Astrocyte (in vitro differentiated cells and primary cell): Measurements from ENCODE around the gene SPSB3. TPM values are rescaled to one million over a fixed set of nuclear protein-coding genes. Genes with fewer than 3 reads are reported as not detected.

ENCODE experiments used
- DNase-seq: peaks from one replicate; pipeline ENCODE4 v3.0.0-alpha.2; 2010; ENCODE audit warnings: low read depth
- FAIRE-seq: peaks from 2 replicates; lab custom pipeline; 2011; peaks lifted over from hg19 to GRCh38; lab: Jason Lieb, UNC
- H2AFZ ChIP-seq: 2 replicates; pipeline ENCODE4 v1.6.0; 2012; ENCODE audit warnings: low read depth, low read length, inconsistent platforms
- H3K27ac ChIP-seq: 2 replicates; pipeline ENCODE4 v1.5.1; 2011; ENCODE audit warnings: low read depth, low read length, inconsistent platforms
- H3K27me3 ChIP-seq: 2 replicates; pipeline ENCODE4 v1.6.0; 2011; ENCODE audit warnings: low read length, inconsistent platforms; ENCODE audit not compliant: insufficient read depth
- H3K36me3 ChIP-seq: 2 replicates; pipeline ENCODE4 v1.5.1; 2011; ENCODE audit warnings: low read length, inconsistent platforms; ENCODE audit not compliant: insufficient read depth
- H3K4me1 ChIP-seq: 2 replicates; pipeline ENCODE4 v1.5.1; 2011; ENCODE audit warnings: low read length, inconsistent platforms; ENCODE audit not compliant: insufficient read depth
- H3K4me2 ChIP-seq: 2 replicates; pipeline ENCODE4 v1.6.0; 2012; ENCODE audit warnings: low read length, inconsistent platforms
- H3K4me3 ChIP-seq: 2 replicates; pipeline ENCODE4 v1.5.1; 2011; ENCODE audit warnings: low read depth, mild to moderate bottlenecking, low read length, inconsistent platforms; ENCODE audit not compliant: insufficient read depth
- H3K79me2 ChIP-seq: 2 replicates; pipeline ENCODE4 v1.6.0; 2012; ENCODE audit warnings: mild to moderate bottlenecking, low read length, inconsistent platforms; ENCODE audit not compliant: insufficient read depth
- H3K9ac ChIP-seq: 2 replicates; pipeline ENCODE4 v1.6.0; 2012; ENCODE audit warnings: mild to moderate bottlenecking, low read length, inconsistent platforms
- H3K9me3 ChIP-seq: 2 replicates; pipeline ENCODE4 v1.5.1; 2012; ENCODE audit warnings: low read depth, mild to moderate bottlenecking, low read length, inconsistent platforms; ENCODE audit not compliant: insufficient read depth
- H4K20me1 ChIP-seq: 2 replicates; pipeline ENCODE4 v1.6.0; 2012; ENCODE audit warnings: low read length, inconsistent platforms; ENCODE audit not compliant: insufficient read depth
- H3K27ac Mint-ChIP-seq: one replicate; pipeline ENCODE4 v1.8.0; 2021; ENCODE audit warnings: mild to moderate bottlenecking, mixed read lengths; ENCODE audit not compliant: unreplicated experiment
- H3K27me3 Mint-ChIP-seq: one replicate; pipeline ENCODE4 v1.8.0; 2021; ENCODE audit warnings: low read depth, mixed read lengths; ENCODE audit not compliant: unreplicated experiment
- H3K36me3 Mint-ChIP-seq: one replicate; pipeline ENCODE4 v1.8.0; 2021; ENCODE audit warnings: low read depth, mixed read lengths; ENCODE audit not compliant: unreplicated experiment
- H3K4me1 Mint-ChIP-seq: one replicate; pipeline ENCODE4 v1.8.0; 2021; ENCODE audit warnings: low read depth, mixed read lengths; ENCODE audit not compliant: unreplicated experiment
- H3K4me3 Mint-ChIP-seq: one replicate; pipeline ENCODE4 v1.8.0; 2021; ENCODE audit warnings: mild to moderate bottlenecking, moderate library complexity, mixed read lengths; ENCODE audit not compliant: unreplicated experiment
- H3K9me3 Mint-ChIP-seq: one replicate; pipeline ENCODE4 v1.8.0; 2021; ENCODE audit warnings: mild to moderate bottlenecking, mixed read lengths; ENCODE audit not compliant: unreplicated experiment
- EZH2 ChIP-seq: IDR thresholded peaks from 2 replicates; pipeline ENCODE4 v1.6.1; 2012; ENCODE audit warnings: mild to moderate bottlenecking, low read length, inconsistent platforms; ENCODE audit not compliant: insufficient read depth
- total RNA-seq: library from RNA; stranded (reverse); gene quantifications from 2 replicates; pipeline ENCODE4 v1.2.1, GENCODE V29; 2021
- TF ChIP-seq, protein P1 (sequence below): IDR thresholded peaks from 2 replicates; pipeline ENCODE4 v1.5.1; 2011; ENCODE audit warnings: low read depth, mild to moderate bottlenecking, inconsistent platforms, low read length, moderate library complexity; ENCODE audit not compliant: insufficient read depth

SPSB3 gene
- total RNA-seq, 1 donor from 2014 or later = 23.3 TPM

- Histone ChIP-seq H3K27ac (no peak overlapping the region), H3K4me1 (peaks cover 4% of the 10 kb centered on the region), H3K79me2 (peaks cover 45% of the 10 kb centered on the region), H3K36me3 (peaks cover 2% of the 10 kb centered on the region), H2AFZ (no peak overlapping the region), H3K9ac (no peak overlapping the region), H3K4me3 (no peak overlapping the region), H3K27me3 (no peaks in the 10 kb centered on the region), H4K20me1 (peaks cover 33% of the 10 kb centered on the region), H3K9me3 (no peaks in the 10 kb centered on the region), H3K4me2 (no peak overlapping the region)
- no peak for DNase-seq
- Mint-ChIP-seq H3K27me3 (no peaks in the 10 kb centered on the region), H3K36me3 (no peaks in the 10 kb centered on the region), H3K4me1 (no peaks in the 10 kb centered on the region), H3K27ac (no peak overlapping the region), H3K9me3 (no peaks in the 10 kb centered on the region), H3K4me3 (peak overlapping the region; percentile 60)
- no peak for TF ChIP-seq EZH2
- TF ChIP-seq, protein P1, sequence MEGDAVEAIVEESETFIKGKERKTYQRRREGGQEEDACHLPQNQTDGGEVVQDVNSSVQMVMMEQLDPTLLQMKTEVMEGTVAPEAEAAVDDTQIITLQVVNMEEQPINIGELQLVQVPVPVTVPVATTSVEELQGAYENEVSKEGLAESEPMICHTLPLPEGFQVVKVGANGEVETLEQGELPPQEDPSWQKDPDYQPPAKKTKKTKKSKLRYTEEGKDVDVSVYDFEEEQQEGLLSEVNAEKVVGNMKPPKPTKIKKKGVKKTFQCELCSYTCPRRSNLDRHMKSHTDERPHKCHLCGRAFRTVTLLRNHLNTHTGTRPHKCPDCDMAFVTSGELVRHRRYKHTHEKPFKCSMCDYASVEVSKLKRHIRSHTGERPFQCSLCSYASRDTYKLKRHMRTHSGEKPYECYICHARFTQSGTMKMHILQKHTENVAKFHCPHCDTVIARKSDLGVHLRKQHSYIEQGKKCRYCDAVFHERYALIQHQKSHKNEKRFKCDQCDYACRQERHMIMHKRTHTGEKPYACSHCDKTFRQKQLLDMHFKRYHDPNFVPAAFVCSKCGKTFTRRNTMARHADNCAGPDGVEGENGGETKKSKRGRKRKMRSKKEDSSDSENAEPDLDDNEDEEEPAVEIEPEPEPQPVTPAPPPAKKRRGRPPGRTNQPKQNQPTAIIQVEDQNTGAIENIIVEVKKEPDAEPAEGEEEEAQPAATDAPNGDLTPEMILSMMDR = no peak
- FAIRE-seq = no peak
These were observed 6.3 kb upstream of the SPSB3 start for GRCh38 chr16:1788708-1789100.

DNA sequence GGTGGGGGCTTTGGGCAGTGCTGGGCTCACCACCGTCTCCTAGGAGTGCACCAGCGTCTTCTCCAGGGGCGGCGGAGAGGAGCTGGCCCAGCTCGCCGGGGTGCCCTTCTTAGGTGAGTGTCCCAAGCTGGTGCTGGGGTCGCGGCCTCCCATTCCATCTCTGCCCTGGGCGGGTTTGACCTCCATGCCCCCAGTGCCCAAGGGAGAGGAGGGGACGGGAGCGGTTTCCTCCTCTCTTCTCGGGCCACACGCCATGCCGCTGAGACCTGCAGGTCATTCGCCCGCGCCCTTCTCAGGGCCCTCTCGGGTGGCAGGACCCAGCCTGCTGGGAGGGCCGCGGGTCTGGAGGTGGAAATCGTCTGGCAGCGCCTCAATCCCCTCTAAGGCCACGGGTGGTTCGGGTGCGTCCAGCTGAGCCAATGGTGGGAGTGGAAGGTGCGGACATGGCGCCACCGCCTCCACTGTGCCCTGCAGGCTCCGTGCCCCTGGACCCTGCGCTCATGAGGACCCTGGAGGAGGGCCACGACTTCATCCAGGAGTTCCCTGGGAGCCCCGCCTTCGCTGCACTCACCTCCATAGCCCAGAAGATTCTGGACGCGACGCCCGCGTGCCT is 5.8 kb upstream of the SPSB3 start:
- no peak overlapping the region for H3K4me2 ChIP-seq
- Mint-ChIP-seq H3K27me3 (no peaks in the 10 kb centered on the region), H3K27ac (no peak overlapping the region), H3K4me3 (no peak overlapping the region), H3K36me3 (no peaks in the 10 kb centered on the region), H3K4me1 (no peaks in the 10 kb centered on the region), H3K9me3 (no peaks in the 10 kb centered on the region)
- no peak overlapping the region for H3K4me3 ChIP-seq
- peaks cover 2% of the 10 kb centered on the region for H3K36me3 ChIP-seq
- no peaks in the 10 kb centered on the region for H3K27me3 ChIP-seq
- no peaks in the 10 kb centered on the region for H3K9me3 ChIP-seq
- no peak overlapping the region for H3K9ac ChIP-seq
- H3K4me1 ChIP-seq = peaks cover 4% of the 10 kb centered on the region
- peaks cover 49% of the 10 kb centered on the region for H3K79me2 ChIP-seq
- no peak overlapping the region for H2AFZ ChIP-seq
- H4K20me1 ChIP-seq = peaks cover 33% of the 10 kb centered on the region
- H3K27ac ChIP-seq = no peak overlapping the region
- no peak for TF ChIP-seq EZH2
- TF ChIP-seq, protein P1 = no peak
- no peak for FAIRE-seq
- DNase-seq = no peak

DNA sequence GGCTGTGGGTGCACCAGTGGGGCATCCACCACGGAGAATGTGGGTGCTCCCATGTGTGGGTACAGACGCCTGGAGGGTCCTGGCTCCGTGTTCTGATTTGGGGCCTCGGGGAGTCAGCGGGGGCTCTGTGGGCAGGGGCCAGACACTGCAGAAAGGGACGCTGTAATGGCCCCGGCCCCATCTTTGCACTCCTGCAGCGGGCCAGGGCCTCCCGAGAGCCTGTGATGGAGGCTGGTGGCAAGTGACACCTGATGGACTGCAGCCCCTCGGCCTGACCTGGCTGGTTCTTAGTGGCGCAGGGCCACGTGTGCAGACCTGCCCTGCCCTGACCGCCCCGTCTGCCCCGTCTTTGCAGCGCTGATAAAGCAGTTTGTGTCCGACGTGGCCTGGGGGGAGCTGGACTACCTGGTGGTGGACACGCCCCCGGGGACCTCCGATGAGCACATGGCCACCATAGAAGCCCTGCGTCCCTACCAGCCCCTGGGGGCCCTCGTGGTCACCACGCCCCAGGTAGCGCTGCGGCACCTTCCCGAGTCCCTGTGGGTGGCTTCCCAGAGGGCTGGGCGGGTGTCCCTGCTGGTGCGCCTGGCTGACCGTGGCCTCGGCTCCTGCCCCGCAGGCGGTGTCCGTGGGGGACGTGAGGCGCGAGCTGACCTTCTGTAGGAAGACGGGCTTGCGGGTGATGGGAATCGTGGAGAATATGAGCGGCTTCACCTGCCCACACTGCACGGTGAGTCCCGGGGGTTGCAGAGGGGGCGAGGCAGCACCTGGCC is 5.1 kb upstream of the SPSB3 start:
- Histone ChIP-seq H3K9ac (no peak overlapping the region), H3K27me3 (no peaks in the 10 kb centered on the region), H3K4me2 (no peak overlapping the region), H3K4me1 (peaks cover 4% of the 10 kb centered on the region), H4K20me1 (peaks cover 33% of the 10 kb centered on the region), H3K27ac (no peak overlapping the region), H3K9me3 (no peaks in the 10 kb centered on the region), H3K4me3 (no peak overlapping the region), H3K36me3 (peaks cover 2% of the 10 kb centered on the region), H2AFZ (no peak overlapping the region), H3K79me2 (peaks cover 52% of the 10 kb centered on the region)
- Mint-ChIP-seq H3K9me3 (no peaks in the 10 kb centered on the region), H3K27me3 (no peaks in the 10 kb centered on the region), H3K4me1 (no peaks in the 10 kb centered on the region), H3K36me3 (no peaks in the 10 kb centered on the region), H3K4me3 (no peak overlapping the region), H3K27ac (no peak overlapping the region)
- FAIRE-seq (no peak), DNase-seq (no peak)
- no peak for TF ChIP-seq EZH2
- TF ChIP-seq, protein P1 = no peak
